Trophoblast cell (in vitro differentiated cells and primary cell): ENCODE data around the gene KRT34.

ENCODE experiments used
- DNase-seq, 2 donors: peaks; one replicate each; pipeline ENCODE4 v3.0.0-alpha.2; 2016
- H2AFZ ChIP-seq: 2 replicates; pipeline ENCODE4 v1.6.1; 2013; ENCODE audit warnings: low read length, moderate library complexity, mild to moderate bottlenecking; ENCODE audit not compliant: insufficient read depth, poor library complexity
- H2AK5ac ChIP-seq: 2 replicates; pipeline ENCODE4 v1.6.1; 2013; ENCODE audit warnings: mild to moderate bottlenecking, low read length
- H2BK120ac ChIP-seq: 2 replicates; pipeline ENCODE4 v1.6.1; 2013; ENCODE audit warnings: low read length, mild to moderate bottlenecking, moderate library complexity; ENCODE audit not compliant: insufficient read depth, poor library complexity
- H2BK12ac ChIP-seq: 2 replicates; pipeline ENCODE4 v1.6.1; 2013; ENCODE audit warnings: mild to moderate bottlenecking, low read length, moderate library complexity
- H2BK5ac ChIP-seq: 2 replicates; pipeline ENCODE4 v1.6.1; 2013; ENCODE audit warnings: low read length, low read depth, moderate library complexity, mild to moderate bottlenecking; ENCODE audit not compliant: poor library complexity
- H3K14ac ChIP-seq: 2 replicates; pipeline ENCODE4 v1.6.1; 2013; ENCODE audit warnings: mild to moderate bottlenecking, low read length
- H3K18ac ChIP-seq: 2 replicates; pipeline ENCODE4 v1.6.1; 2013; ENCODE audit warnings: mild to moderate bottlenecking, low read length
- H3K23ac ChIP-seq: 2 replicates; pipeline ENCODE4 v1.6.1; 2013; ENCODE audit warnings: low read length
- H3K27ac ChIP-seq: 2 replicates; pipeline ENCODE4 v1.5.1; 2013; ENCODE audit warnings: low read depth, mild to moderate bottlenecking, inconsistent platforms, low read length, moderate library complexity
- H3K27me3 ChIP-seq: 2 replicates; pipeline ENCODE4 v1.6.1; 2013; ENCODE audit warnings: inconsistent platforms, mild to moderate bottlenecking, low read length, moderate library complexity; ENCODE audit not compliant: insufficient read depth
- H3K36me3 ChIP-seq, 2 experiments: 1 replicate in 1 of 2; 2 replicates in 1 of 2; pipeline ENCODE4 v1.6.1; 2013; ENCODE audit warnings: low read length in 2 of 2, mild to moderate bottlenecking in 2 of 2, moderate library complexity in 1 of 2; ENCODE audit not compliant: insufficient read depth in 2 of 2, control insufficient read depth in 1 of 2
- H3K4ac ChIP-seq: 2 replicates; pipeline ENCODE4 v1.6.1; 2013; ENCODE audit warnings: low read depth, mild to moderate bottlenecking, low read length, moderate library complexity
- H3K4me1 ChIP-seq, 2 experiments: 1 replicate in 1 of 2; 2 replicates in 1 of 2; pipeline ENCODE4 v1.6.1; 2013; ENCODE audit warnings: low read length in 2 of 2, mild to moderate bottlenecking in 2 of 2, moderate library complexity in 1 of 2; ENCODE audit not compliant: insufficient read depth in 2 of 2, control insufficient read depth in 1 of 2
- H3K4me2 ChIP-seq: 2 replicates; pipeline ENCODE4 v1.6.1; 2013; ENCODE audit warnings: inconsistent platforms, mild to moderate bottlenecking, low read length, moderate library complexity
- H3K4me3 ChIP-seq: 2 replicates; pipeline ENCODE4 v1.5.1; 2013; ENCODE audit warnings: mild to moderate bottlenecking, low read depth, low read length, inconsistent platforms
- H3K79me1 ChIP-seq: one replicate; pipeline ENCODE4 v1.6.1; 2013; ENCODE audit warnings: low read length
- H3K79me2 ChIP-seq: 2 replicates; pipeline ENCODE4 v1.6.1; 2013; ENCODE audit warnings: low read length, mild to moderate bottlenecking; ENCODE audit not compliant: control insufficient read depth, insufficient read depth, poor library complexity
- H3K9ac ChIP-seq: 2 replicates; pipeline ENCODE4 v1.6.1; 2013; ENCODE audit warnings: mild to moderate bottlenecking, low read length
- H3K9me3 ChIP-seq: 2 replicates; pipeline ENCODE4 v1.6.1; 2013; ENCODE audit warnings: low read depth, mild to moderate bottlenecking, control low read depth, inconsistent platforms, low read length; ENCODE audit not compliant: insufficient read depth
- H4K12ac ChIP-seq: 2 replicates; pipeline ENCODE4 v1.6.1; 2013; ENCODE audit warnings: low read depth, mild to moderate bottlenecking, low read length, moderate library complexity
- H4K8ac ChIP-seq: 2 replicates; pipeline ENCODE4 v1.6.1; 2013; ENCODE audit warnings: low read depth, mild to moderate bottlenecking, low read length, moderate library complexity
- H4K91ac ChIP-seq: one replicate; pipeline ENCODE4 v1.6.1; 2013; ENCODE audit warnings: low read depth, mild to moderate bottlenecking, low read length, moderate library complexity
- WGBS: extraction: QIAGEN DNeasy Blood & Tissue Kit; methylation state at CpG from one replicate; pipeline ENCODE4 v1.1.7; 2013; ENCODE audit warnings: missing lambda C conversion rate; ENCODE audit not compliant: insufficient read length, insufficient coverage; ENCODE audit errors: extremely low coverage; 5-methylcytosine and 5-hydroxymethylcytosine counted together

KRT34 gene

GRCh38 chr17:41345992-41346391, 36.1 kb downstream of the KRT34 start:
- Histone ChIP-seq H2BK120ac (no peak overlapping the region), H2AFZ (no peak overlapping the region), H3K36me3 (no peaks in the 10 kb centered on the region), H3K79me2 (no peaks in the 10 kb centered on the region), H3K4me1 (no peaks in the 10 kb centered on the region), H2BK5ac (no peak overlapping the region), H3K14ac (no peak overlapping the region), H2BK12ac (no peak overlapping the region), H3K4me2 (no peak overlapping the region), H4K8ac (no peak overlapping the region), H2AK5ac (no peak overlapping the region), H3K9me3 (peaks cover 3% of the 10 kb centered on the region), H3K4me3 (no peak overlapping the region), H3K27ac (no peak overlapping the region), H3K9ac (no peak overlapping the region), H3K27me3 (no peaks in the 10 kb centered on the region), H3K4ac (no peak overlapping the region), H4K91ac (no peak overlapping the region), H4K12ac (no peak overlapping the region), H3K18ac (no peak overlapping the region), H3K23ac (no peak overlapping the region), H3K79me1 (peaks cover 3% of the 10 kb centered on the region)
- WGBS: no CpG with 5 or more reads among the region's 3 CpGs
- DNase-seq: no peak

DNA sequence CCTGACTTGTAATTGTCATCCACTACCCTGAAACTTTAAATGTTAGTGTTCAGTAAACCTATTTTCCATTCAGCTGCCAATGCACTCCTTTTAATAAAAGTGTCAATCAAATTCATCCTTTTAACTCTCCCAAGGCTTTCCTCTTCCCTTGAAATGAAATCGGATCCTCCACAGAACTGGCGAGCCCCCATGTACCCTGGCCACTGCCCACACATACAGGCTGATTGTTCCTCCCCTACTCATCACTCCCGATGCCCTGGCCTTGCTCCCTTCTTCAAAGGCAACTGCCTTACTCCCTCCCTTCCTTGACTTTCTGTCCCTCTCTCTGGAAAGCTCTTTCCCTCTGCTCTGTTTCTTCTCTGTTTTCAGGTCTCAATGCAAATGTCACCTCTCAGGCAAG, 39.1 kb downstream of the KRT34 start:
- Histone ChIP-seq H3K4me1 (peaks cover 3 to 5% of the 10 kb centered on the region in 2 experiments), H2AFZ (no peak overlapping the region), H2BK12ac (no peak overlapping the region), H4K12ac (no peak overlapping the region), H3K4ac (no peak overlapping the region), H3K4me2 (no peak overlapping the region), H2BK5ac (no peak overlapping the region), H3K18ac (no peak overlapping the region), H2AK5ac (no peak overlapping the region), H4K8ac (no peak overlapping the region), H3K27me3 (no peaks in the 10 kb centered on the region), H3K14ac (no peak overlapping the region), H3K79me2 (peaks cover 2% of the 10 kb centered on the region), H3K27ac (no peak overlapping the region), H3K23ac (no peak overlapping the region), H4K91ac (no peak overlapping the region), H2BK120ac (no peak overlapping the region), H3K9me3 (peaks cover 3% of the 10 kb centered on the region), H3K4me3 (no peak overlapping the region), H3K9ac (no peak overlapping the region), H3K79me1 (peaks cover 1% of the 10 kb centered on the region), H3K36me3 (no peaks in the 10 kb centered on the region)
- no peak for DNase-seq
- WGBS: no CpG with 5 or more reads among the region's 3 CpGs

- H3K36me3 ChIP-seq: no peaks in the 10 kb centered on the region
- no peak overlapping the region for H3K4me3 ChIP-seq
- H2BK5ac ChIP-seq: no peak overlapping the region
- no peak overlapping the region for H2AK5ac ChIP-seq
- H4K12ac ChIP-seq: no peak overlapping the region
- no peak overlapping the region for H3K27ac ChIP-seq
- H4K8ac ChIP-seq: no peak overlapping the region
- peaks cover 3 to 5% of the 10 kb centered on the region in 2 experiments for H3K4me1 ChIP-seq
- no peak overlapping the region for H3K14ac ChIP-seq
- H2AFZ ChIP-seq: no peak overlapping the region
- H3K9me3 ChIP-seq: peaks cover 3% of the 10 kb centered on the region
- peaks cover 1% of the 10 kb centered on the region for H3K79me1 ChIP-seq
- H3K4me2 ChIP-seq: no peak overlapping the region
- peak in 1 of 2 donors; percentile 35 for DNase-seq
- H3K27me3 ChIP-seq: no peaks in the 10 kb centered on the region
- H2BK120ac ChIP-seq: no peak overlapping the region
- H2BK12ac ChIP-seq: no peak overlapping the region
- H3K4ac ChIP-seq: no peak overlapping the region
- H4K91ac ChIP-seq: no peak overlapping the region
- no peak overlapping the region for H3K23ac ChIP-seq
- H3K18ac ChIP-seq: no peak overlapping the region
- no peak overlapping the region for H3K9ac ChIP-seq
- H3K79me2 ChIP-seq: peaks cover 2% of the 10 kb centered on the region
- no CpG with 5 or more reads among the region's 7 CpGs for WGBS
Observed at GRCh38 chr17:41340934-41341861, 40.9 kb downstream of the KRT34 start.

GRCh38 chr17:41340494-41340893, 41.6 kb downstream of the KRT34 start:
- no peak overlapping the region for H4K8ac ChIP-seq
- H2BK5ac ChIP-seq: no peak overlapping the region
- no peak overlapping the region for H4K91ac ChIP-seq
- peak overlapping the region; percentile 25 for H2AK5ac ChIP-seq
- H3K9ac ChIP-seq: no peak overlapping the region
- no peak overlapping the region for H3K4ac ChIP-seq
- no peak overlapping the region for H3K14ac ChIP-seq
- no peak overlapping the region for H2BK12ac ChIP-seq
- peak in 1 of 2 donors; percentile 35 for DNase-seq
- H3K18ac ChIP-seq: no peak overlapping the region
- no peak overlapping the region for H3K4me3 ChIP-seq
- H3K4me1 ChIP-seq: peaks cover 3 to 5% of the 10 kb centered on the region in 2 experiments
- H3K27ac ChIP-seq: no peak overlapping the region
- no peak overlapping the region for H3K4me2 ChIP-seq
- WGBS: no CpG with 5 or more reads among the region's 3 CpGs
- H2BK120ac ChIP-seq: peak overlapping the region; percentile 54
- H3K27me3 ChIP-seq: no peaks in the 10 kb centered on the region
- H3K79me1 ChIP-seq: peaks cover 1% of the 10 kb centered on the region
- peaks cover 3% of the 10 kb centered on the region for H3K9me3 ChIP-seq
- H3K79me2 ChIP-seq: peaks cover 2% of the 10 kb centered on the region
- H3K23ac ChIP-seq: no peak overlapping the region
- H3K36me3 ChIP-seq: no peaks in the 10 kb centered on the region
- no peak overlapping the region for H4K12ac ChIP-seq
- H2AFZ ChIP-seq: no peak overlapping the region
